KBM-7 (cell line): ENCODE measurements around the gene MAS1.
A peak's percentile ranks its signal among the peaks of the same experiment; 100 is the strongest.
"Not testable (repeated sequence)": the region's sequence is repeated elsewhere in the genome, so short reads cannot be mapped to it uniquely, and the experiment has no call there.

Source experiments
- DNase-seq: peaks from one replicate; pipeline ENCODE4 v3.0.0-alpha.2; 2015
- in situ Hi-C: fragments of 300-500 bp; cut with MboI; formaldehyde crosslinking; loops from 2 replicates; pipeline ENCODE4 v1.14.3; 2020; ENCODE audit warnings: low sequenced_read_pairs, low pct_unique_long_range_greater_than_20kb, mixed read lengths

Gene MAS1

GRCh38 chr6:159890792-159891191 is at the start of gene MAS1:
MAS1 (plus strand) TSS chr6:159890988; CDS start chr6:159906956, 15,968 bp downstream.
- in situ Hi-C loops = no loop called here
- no peak for DNase-seq

GRCh38 chr6:159842035-159842434 is 48.8 kb upstream of the MAS1 start:
- no peak for DNase-seq
- in situ Hi-C loops = no loop called here

DNA sequence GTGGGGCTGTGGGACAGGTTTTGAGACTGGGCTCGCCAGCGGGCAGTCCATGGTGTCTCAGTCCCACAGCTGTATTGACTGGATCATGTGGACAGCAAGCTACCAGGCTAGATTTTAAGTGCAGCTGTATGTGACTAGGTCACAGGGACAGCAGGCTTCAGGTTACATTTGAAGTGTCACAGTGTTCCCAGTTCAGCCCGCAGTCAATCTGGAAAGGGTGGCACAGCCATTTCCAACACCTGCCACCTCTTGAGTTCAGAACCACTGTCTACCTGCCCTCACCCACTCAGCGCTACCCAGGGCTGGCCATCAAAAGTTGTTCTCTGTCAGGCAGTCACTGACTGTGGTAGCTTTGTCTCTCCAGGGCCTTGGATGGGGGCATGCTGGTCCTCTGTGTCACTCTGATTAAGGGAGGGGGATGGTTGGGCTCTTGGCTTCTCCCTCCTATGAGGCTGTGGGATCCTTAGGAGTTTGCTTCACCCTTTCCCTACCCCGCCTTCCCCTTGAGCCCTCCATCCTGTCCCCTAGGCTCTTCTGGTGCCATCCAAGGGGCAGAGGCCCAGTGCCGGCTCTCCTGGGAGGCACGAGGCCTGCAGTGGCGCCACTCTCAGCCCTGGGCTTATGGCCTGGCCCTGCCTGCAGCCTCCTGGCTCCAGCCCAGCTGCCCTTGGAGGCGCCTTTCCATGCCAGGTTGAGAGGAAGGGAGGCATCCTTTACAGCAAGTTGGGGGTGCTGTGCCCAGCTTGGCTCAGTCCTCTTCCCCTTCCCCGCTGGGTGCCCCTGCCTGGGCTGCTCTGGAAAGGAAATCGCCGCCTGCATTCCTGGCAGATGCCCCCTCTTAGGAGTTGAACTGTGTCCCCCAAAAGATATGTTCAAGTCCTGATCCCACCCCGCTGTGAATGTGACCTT is 45.8 kb upstream of the MAS1 start:
- in situ Hi-C loops = no loop called here

GRCh38 chr6:159848552-159848951 is 42.2 kb upstream of the MAS1 start:
- in situ Hi-C loops = not testable (repeated sequence)

More for the DNA sequence above, 45.8 kb upstream of the MAS1 start:
- no peak for DNase-seq

DNA sequence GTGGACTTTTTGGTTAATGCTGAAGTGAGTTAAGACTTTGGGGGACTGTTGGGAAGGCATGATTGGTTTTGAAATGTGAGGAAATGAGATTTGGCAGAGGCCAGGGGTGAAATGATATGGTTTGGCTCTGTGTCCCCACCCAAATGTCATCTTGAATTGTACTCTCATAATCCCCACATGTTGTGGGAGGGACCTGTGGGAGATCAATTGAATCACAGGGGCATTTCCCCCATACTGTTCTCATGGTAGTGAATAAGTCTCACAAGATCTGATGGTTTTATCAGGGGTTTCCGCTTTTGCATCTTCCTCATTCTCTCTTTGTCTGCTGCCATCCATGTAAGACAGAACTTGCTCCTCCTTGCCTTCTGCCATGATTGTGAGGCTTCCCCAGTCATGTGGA is 40.9 kb upstream of the MAS1 start:
- in situ Hi-C loops = loop anchor here (25.0 kb wide), 1 partner anchor 612 kb away; no protein-coding TSS in a partner anchor
- not testable (repeated sequence) for DNase-seq

More at GRCh38 chr6:159848552-159848951, 42.2 kb upstream of the MAS1 start:
- not testable (repeated sequence) for DNase-seq

- peak; percentile 55 for DNase-seq
- in situ Hi-C loops = loop anchor here (25.0 kb wide), 1 partner anchor 609 kb away; no protein-coding TSS in a partner anchor
These were observed 37.9 kb upstream of the MAS1 start for GRCh38 chr6:159852877-159853276.

GRCh38 chr6:159853754-159854153 is 37.0 kb upstream of the MAS1 start:
- in situ Hi-C loops = loop anchor here (25.0 kb wide), 1 partner anchor 609 kb away; no protein-coding TSS in a partner anchor
- DNase-seq = no peak

- in situ Hi-C loops = loop anchor here (25.0 kb wide), 1 partner anchor 607 kb away; no protein-coding TSS in a partner anchor
- peak; percentile 26 for DNase-seq
These were observed 35.8 kb upstream of the MAS1 start for GRCh38 chr6:159854959-159855358.

DNA sequence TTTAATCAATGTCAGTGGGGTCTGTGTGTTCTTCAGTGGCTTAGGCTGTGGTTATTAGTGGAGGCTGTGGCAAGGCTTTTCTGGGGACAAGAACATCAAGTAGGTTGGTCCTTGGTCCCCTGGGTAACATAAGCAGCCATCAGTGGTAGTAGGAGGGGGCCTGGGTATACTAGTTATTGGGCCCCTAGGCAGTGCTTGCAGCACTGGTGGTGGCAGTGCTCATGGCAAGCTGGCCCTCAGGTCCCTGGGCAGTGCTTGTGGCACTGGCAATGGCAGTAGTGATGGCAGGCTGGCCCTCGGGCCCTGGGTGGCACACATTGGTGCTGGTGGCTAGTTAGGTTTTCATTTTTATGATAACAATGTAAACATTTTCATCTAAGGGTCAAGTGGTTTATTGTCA is 32.5 kb upstream of the MAS1 start:
- in situ Hi-C loops = loop anchor here (25.0 kb wide), 1 partner anchor 604 kb away; no protein-coding TSS in a partner anchor
- DNase-seq = no peak

GRCh38 chr6:159860482-159860881 is 30.3 kb upstream of the MAS1 start:
- in situ Hi-C loops = loop anchor here (25.0 kb wide), 1 partner anchor 602 kb away; no protein-coding TSS in a partner anchor

DNA sequence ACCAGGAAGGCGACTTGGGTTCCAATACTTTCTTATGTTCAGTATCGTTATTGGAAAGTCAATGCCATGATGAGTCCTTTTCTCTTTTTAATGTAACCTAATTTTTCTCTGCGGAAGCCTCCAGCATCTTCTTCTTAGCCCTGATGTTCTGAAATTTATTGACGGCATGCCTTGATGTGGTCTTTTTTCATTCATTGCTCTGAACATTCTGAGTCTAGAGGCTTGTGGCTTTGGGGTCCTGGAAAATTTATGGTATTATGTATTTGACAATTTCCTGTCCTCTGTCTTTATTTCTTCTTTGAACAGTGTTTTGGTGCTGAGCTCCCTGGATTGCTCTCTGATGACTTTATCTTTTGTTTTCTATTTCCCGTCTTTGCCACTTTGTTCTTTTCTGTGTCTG is 28.7 kb upstream of the MAS1 start:
- DNase-seq = no peak
- in situ Hi-C loops = loop anchor here (25.0 kb wide), 1 partner anchor 600 kb away; no protein-coding TSS in a partner anchor

More at GRCh38 chr6:159860482-159860881, 30.3 kb upstream of the MAS1 start:
- no peak for DNase-seq

DNA sequence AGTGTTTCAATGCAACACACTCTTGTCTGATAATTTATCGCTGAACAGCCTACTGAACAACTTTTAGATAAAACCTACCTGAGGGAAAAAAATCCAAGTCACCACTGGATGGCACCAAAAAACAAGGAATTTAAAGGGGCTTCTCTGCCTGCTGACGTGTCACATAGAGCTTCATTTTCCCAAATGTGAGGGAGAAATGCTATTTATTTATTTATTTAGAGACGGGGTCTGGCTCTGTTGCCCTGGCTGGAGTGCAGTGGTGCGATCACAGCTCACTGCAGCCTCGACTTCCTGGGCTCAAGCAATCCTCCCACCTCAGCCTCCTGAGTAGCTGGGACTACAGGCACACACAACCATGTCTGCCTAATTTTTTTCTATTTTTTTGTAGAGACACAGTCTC is 27.4 kb upstream of the MAS1 start:
- in situ Hi-C loops = loop anchor here (25.0 kb wide), 1 partner anchor 599 kb away; no protein-coding TSS in a partner anchor
- DNase-seq = peak; percentile 79

DNA sequence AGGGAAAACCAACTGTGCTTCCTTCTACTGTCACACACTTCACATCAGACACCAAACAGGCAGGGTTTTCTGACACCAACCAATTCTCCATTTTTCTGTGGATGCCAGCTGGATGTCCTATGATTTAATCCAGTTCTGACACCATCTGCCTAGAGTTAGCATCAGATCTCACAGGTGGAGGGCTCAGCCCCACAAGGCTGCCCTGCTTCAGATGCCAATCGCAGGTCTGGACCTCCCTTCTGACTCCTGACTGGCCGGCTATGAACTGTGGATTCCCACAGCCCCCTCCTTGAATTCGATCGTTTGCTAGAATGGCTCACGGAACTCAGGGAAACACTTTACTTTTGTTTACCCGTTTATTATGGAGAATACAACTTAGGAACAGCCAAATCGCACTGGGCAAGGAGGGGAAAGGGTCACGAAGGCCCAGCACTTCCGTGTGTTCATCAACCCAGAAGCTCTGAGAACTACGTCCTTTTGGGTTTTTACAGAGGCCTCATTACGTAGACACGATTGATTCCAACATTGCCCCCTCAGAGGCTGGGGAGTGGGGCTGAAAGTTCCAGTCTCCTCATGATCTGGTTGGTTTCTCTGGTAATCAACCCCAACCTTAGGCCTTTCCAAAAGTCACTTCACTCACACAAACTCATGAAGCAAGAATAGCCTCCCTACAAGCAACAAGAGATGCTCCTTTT is 25.4 kb upstream of the MAS1 start:
- in situ Hi-C loops = loop anchor here (25.0 kb wide), 1 partner anchor 597 kb away; no protein-coding TSS in a partner anchor
- DNase-seq = no peak

GRCh38 chr6:159866286-159867247 is 24.2 kb upstream of the MAS1 start:
- DNase-seq = no peak
- in situ Hi-C loops = loop anchor here (25.0 kb wide), 1 partner anchor 596 kb away; no protein-coding TSS in a partner anchor

GRCh38 chr6:159871241-159871640 is 19.5 kb upstream of the MAS1 start:
- in situ Hi-C loops = loop anchor here (25.0 kb wide), 1 partner anchor 591 kb away; no protein-coding TSS in a partner anchor
- no peak for DNase-seq

DNA sequence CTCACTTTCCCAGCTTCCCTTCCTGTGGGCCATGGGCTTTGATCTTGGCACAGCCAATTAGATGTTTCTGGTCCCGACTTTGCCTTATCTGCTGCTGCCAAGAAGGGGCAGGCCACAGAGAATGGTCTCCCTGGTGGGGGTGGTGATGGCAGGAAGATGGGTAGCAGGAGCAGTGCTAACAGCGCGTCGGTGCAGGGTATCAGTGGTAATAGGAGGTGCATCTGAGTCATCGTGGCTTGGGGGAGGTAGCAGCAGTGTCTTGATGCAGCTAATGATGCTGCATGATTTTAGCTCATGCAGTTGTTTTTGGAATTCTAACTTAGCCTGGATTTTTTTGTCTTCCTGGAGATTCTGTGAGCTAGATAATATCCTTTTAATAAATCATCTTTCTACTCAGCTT is 18.9 kb upstream of the MAS1 start:
- DNase-seq = no peak
- in situ Hi-C loops = loop anchor here (25.0 kb wide), 1 partner anchor 590 kb away; no protein-coding TSS in a partner anchor

GRCh38 chr6:159874435-159874834 is 16.4 kb upstream of the MAS1 start:
- no peak for DNase-seq
- in situ Hi-C loops = loop anchor here (25.0 kb wide), 1 partner anchor 588 kb away; no protein-coding TSS in a partner anchor

GRCh38 chr6:159875194-159875593 is 15.6 kb upstream of the MAS1 start:
- in situ Hi-C loops = no loop called here
- DNase-seq = no peak
